ENCODE data around the gene KHNYN. TPM values are rescaled to one million over a fixed set of nuclear protein-coding genes. Genes with fewer than 3 reads are reported as not detected.
"Not testable (repeated sequence)": the region's sequence is repeated elsewhere in the genome, so short reads cannot be mapped to it uniquely, and the experiment has no call there.

KHNYN gene
- total RNA-seq, 1 experiment from 2014 or later: 30.9 TPM

GRCh38 chr14:24442240-24443052 is 12.7 kb downstream of the KHNYN start, which contains the start of gene SDR39U1:
Gene SDR39U1 (minus strand): TSS chr14:24442776. CDS start chr14:24442769, 7 bp downstream.
- DNase-seq (ENCODE audit: low read depth, low spot score): peak; percentile 99
- in situ Hi-C loops (cut with HindIII; ENCODE audit: low pct_unique_long_range_greater_than_20kb, low sequenced_read_pairs): no loop called here

GRCh38 chr14:24443053-24443665 is 13.4 kb downstream of the KHNYN start:
- in situ Hi-C loops (cut with HindIII; ENCODE audit: low pct_unique_long_range_greater_than_20kb, low sequenced_read_pairs): no loop called here
- DNase-seq (ENCODE audit: low read depth, low spot score): no peak

- in situ Hi-C loops (cut with HindIII; ENCODE audit: low pct_unique_long_range_greater_than_20kb, low sequenced_read_pairs); DNase-seq (ENCODE audit: low read depth, low spot score): not testable (repeated sequence)
These were observed 21.1 kb downstream of the KHNYN start for GRCh38 chr14:24450828-24451227.

GRCh38 chr14:24456980-24457379 is 27.2 kb downstream of the KHNYN start:
- in situ Hi-C loops (cut with HindIII; ENCODE audit: low pct_unique_long_range_greater_than_20kb, low sequenced_read_pairs): no loop called here
- DNase-seq (ENCODE audit: low read depth, low spot score): no peak

- in situ Hi-C loops (cut with HindIII; ENCODE audit: low pct_unique_long_range_greater_than_20kb, low sequenced_read_pairs): no loop called here
These were observed 29.0 kb downstream of the KHNYN start for GRCh38 chr14:24458736-24459135.

GRCh38 chr14:24459331-24459730 is 29.6 kb downstream of the KHNYN start:
- in situ Hi-C loops (cut with HindIII; ENCODE audit: low pct_unique_long_range_greater_than_20kb, low sequenced_read_pairs): no loop called here
- DNase-seq (ENCODE audit: low read depth, low spot score): no peak

More at GRCh38 chr14:24458736-24459135, 29.0 kb downstream of the KHNYN start:
- DNase-seq (ENCODE audit: low read depth, low spot score): no peak

- in situ Hi-C loops (cut with HindIII; ENCODE audit: low pct_unique_long_range_greater_than_20kb, low sequenced_read_pairs): no loop called here
- no peak for DNase-seq (ENCODE audit: low read depth, low spot score)
These were observed 31.6 kb downstream of the KHNYN start for GRCh38 chr14:24461336-24461735.

GRCh38 chr14:24463017-24463883 is 33.5 kb downstream of the KHNYN start:
- no peak for DNase-seq (ENCODE audit: low read depth, low spot score)
- in situ Hi-C loops (cut with HindIII; ENCODE audit: low pct_unique_long_range_greater_than_20kb, low sequenced_read_pairs): no loop called here

GRCh38 chr14:24463884-24464785 is 34.4 kb downstream of the KHNYN start:
- DNase-seq (ENCODE audit: low read depth, low spot score): no peak
- in situ Hi-C loops (cut with HindIII; ENCODE audit: low pct_unique_long_range_greater_than_20kb, low sequenced_read_pairs): no loop called here

- DNase-seq (ENCODE audit: low read depth, low spot score): no peak
- in situ Hi-C loops (cut with HindIII; ENCODE audit: low pct_unique_long_range_greater_than_20kb, low sequenced_read_pairs): no loop called here
These were observed 35.6 kb downstream of the KHNYN start for GRCh38 chr14:24465368-24465767.

GRCh38 chr14:24465805-24466204 is 36.1 kb downstream of the KHNYN start:
- in situ Hi-C loops (cut with HindIII; ENCODE audit: low pct_unique_long_range_greater_than_20kb, low sequenced_read_pairs): no loop called here
- DNase-seq (ENCODE audit: low read depth, low spot score): no peak

GRCh38 chr14:24470450-24470849 is 40.7 kb downstream of the KHNYN start:
- in situ Hi-C loops (cut with HindIII; ENCODE audit: low pct_unique_long_range_greater_than_20kb, low sequenced_read_pairs); DNase-seq (ENCODE audit: low read depth, low spot score): not testable (repeated sequence)

- no peak for DNase-seq (ENCODE audit: low read depth, low spot score)
- in situ Hi-C loops (cut with HindIII; ENCODE audit: low pct_unique_long_range_greater_than_20kb, low sequenced_read_pairs): no loop called here
These were observed 43.5 kb downstream of the KHNYN start for GRCh38 chr14:24473211-24473610.

GRCh38 chr14:24475261-24475660 is 45.5 kb downstream of the KHNYN start:
- DNase-seq (ENCODE audit: low read depth, low spot score): no peak
- in situ Hi-C loops (cut with HindIII; ENCODE audit: low pct_unique_long_range_greater_than_20kb, low sequenced_read_pairs): no loop called here

- in situ Hi-C loops (cut with HindIII; ENCODE audit: low pct_unique_long_range_greater_than_20kb, low sequenced_read_pairs); DNase-seq (ENCODE audit: low read depth, low spot score): not testable (repeated sequence)
These were observed 50.2 kb downstream of the KHNYN start for GRCh38 chr14:24479999-24480398.

- in situ Hi-C loops (cut with HindIII; ENCODE audit: low pct_unique_long_range_greater_than_20kb, low sequenced_read_pairs): no loop called here
- peak; percentile 80 for DNase-seq (ENCODE audit: low read depth, low spot score)
These were observed 52.0 kb downstream of the KHNYN start for GRCh38 chr14:24481622-24482324.
